HG02970 (cell line): Measurements from ENCODE around the gene PAFAH1B2.
"Not testable (repeated sequence)": the region's sequence is repeated elsewhere in the genome, so short reads cannot be mapped to it uniquely, and the experiment has no call there.

ENCODE experiments used
- ATAC-seq: cut with Tn5 transposase; IDR thresholded peaks from one replicate; pipeline ENCODE4 v1.9.1; 2021; ENCODE audit warnings: mild to moderate bottlenecking, moderate library complexity, moderate number of reproducible peaks; ENCODE audit not compliant: unreplicated experiment, low FRiP score

Gene PAFAH1B2, protein sequence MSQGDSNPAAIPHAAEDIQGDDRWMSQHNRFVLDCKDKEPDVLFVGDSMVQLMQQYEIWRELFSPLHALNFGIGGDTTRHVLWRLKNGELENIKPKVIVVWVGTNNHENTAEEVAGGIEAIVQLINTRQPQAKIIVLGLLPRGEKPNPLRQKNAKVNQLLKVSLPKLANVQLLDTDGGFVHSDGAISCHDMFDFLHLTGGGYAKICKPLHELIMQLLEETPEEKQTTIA

DNA sequence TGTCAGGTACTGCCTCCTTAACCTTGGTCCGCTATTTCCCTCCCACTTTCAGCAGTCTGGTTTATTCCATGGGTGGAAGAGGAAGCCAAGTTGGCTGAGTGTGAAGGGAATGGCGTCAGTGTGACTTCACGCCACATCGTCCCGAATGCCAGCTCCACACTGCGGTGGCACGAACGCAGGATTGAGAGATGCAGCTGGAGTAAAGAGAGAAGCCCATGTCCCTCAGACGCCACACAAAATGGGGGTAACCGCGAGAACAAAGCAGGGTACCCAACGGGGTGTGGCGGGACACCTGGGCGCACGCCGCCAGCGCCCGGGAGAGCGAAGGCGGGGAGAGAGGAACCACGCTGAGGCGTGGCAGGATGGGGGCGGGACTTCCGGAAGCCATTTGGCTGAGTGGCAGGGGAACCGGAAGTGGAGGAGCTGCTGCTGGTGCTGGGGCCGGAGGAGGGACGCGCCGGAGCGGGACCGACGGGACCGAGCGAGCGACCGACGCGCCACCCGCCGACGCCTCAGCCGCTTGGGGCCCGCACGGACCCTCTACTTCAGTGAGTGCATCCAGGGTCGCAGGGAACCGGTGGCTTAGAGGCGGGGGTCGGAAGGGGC, at the start of gene PAFAH1B2:
Gene PAFAH1B2 (plus strand): TSS at position 417 of the 606 bp plus-strand sequence. CDS start 8,161 bp downstream, outside the sequence.
- peak; percentile 97 for ATAC-seq

GRCh38 chr11:117094776-117095175, 49.3 kb upstream of the PAFAH1B2 start:
- no peak for ATAC-seq

GRCh38 chr11:117095284-117096161, 48.6 kb upstream of the PAFAH1B2 start:
- no peak for ATAC-seq

DNA sequence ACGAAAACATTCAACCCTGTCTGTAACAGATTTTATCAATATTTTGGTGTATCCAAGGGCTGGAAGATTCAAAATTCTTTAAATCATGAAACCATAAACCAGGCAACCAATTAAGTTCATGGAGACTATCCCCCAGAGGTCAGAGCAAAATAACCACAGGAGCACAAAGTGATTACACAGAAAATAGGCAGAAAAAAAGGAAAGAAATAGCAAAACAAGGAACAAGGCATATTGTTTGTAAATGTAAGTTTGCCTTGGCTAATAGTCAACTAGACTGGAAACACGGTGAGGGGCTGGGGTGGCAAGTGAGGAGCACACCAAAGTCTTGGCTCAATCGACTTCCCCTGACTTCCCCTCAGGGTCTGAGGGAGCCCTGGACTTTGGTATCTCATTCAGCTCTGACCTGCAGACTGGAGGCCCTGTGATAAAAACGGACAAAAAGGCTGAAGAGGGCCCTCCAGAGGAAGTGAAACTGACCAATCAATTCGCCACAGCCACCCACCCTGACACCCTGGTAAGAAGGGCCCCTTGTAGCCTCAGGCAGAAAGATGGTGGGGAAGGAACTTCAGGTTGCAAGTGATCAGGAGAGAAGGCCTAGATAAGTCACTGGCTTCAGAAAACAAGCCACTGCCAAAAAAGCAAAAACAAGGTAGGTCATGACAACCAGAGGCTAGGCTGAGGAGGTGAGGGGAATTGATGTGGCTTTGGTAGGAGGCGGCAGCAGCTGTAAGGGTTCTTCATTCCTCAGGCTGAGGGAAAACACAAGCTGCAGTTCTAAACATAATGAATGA, 47.7 kb upstream of the PAFAH1B2 start:
- ATAC-seq = no peak

DNA sequence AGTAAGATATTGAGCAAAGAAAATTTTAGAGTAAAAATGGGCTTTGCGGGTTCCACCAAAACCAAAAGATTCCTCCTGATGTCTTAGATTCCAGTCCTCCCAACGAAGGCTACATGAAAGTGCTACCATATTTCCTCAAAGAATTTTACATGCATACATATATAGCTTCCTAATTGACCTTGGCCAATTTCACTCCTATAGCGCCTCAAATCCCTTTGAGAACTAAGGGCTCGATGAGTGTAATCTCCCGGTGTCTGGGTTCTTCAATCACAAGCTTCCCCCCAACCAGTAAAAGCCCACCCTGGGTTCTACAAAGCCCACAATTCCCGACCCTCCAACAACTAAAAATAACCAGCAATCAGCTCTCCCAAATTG, 47.1 kb upstream of the PAFAH1B2 start:
- no peak for ATAC-seq

- ATAC-seq = peak; percentile 24
Measured at GRCh38 chr11:117097389-117098268, 46.5 kb upstream of the PAFAH1B2 start.

- ATAC-seq = peak; percentile 77
Measured at GRCh38 chr11:117098269-117099232, 45.5 kb upstream of the PAFAH1B2 start, which contains the start of gene SIK3. TSS of gene SIK3 (minus strand) at chr11:117098428. CDS start at chr11:117098415, 13 bp downstream.

GRCh38 chr11:117099696-117100095, 44.4 kb upstream of the PAFAH1B2 start:
- no peak for ATAC-seq

DNA sequence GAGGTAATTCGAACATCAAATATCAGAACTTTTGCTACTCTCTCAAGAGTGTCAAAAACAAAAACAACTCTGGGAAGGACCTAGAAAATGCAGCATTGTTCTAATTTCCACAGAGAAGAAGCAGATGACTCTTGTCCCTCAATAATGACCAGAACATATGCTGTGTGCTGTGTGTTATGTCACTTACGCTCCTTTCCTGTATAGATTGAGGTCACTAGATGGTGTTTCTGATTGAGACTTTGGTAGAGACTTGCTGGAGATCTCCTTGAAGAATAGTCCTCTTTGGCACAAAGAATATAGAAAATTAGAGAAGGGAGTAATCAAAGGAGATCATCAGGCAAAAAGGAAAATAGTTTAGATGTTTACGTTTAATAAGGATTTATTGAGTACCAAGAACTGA, 43.5 kb upstream of the PAFAH1B2 start:
- ATAC-seq = no peak

- no peak for ATAC-seq
Measured at GRCh38 chr11:117107701-117108590, 36.1 kb upstream of the PAFAH1B2 start.

DNA sequence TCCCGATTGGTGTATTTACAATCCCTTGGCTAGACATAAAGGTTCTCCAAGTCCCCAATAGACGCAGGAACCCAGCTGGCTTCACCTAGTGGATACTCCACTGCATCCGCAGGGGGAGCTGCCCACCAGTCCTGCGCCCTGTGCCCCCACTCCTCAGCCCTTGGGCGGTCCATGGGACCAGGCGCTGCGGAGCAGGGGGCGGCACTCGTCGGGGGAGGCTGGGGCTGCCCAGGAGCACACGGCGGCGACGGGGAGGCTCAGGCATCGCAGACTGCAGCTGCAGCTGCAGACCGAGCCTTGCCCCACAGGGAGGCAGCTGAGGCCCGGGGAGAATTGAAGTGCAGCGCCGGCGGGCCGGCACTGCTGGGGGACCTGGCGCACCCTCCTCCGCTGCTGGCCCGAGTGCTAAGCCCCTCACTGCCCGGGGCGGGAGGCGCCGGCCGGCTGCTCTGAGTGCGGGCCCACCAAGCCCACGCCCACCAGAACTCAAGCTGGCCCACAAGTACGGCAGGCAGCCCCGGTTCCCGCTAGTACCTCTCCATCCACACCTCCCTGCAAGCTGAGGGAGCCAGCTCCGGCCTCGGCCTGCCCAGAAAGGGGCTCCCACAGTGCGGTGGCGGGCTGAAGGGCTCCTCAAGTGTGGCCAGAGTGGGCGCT, 33.7 kb upstream of the PAFAH1B2 start:
- no peak for ATAC-seq

DNA sequence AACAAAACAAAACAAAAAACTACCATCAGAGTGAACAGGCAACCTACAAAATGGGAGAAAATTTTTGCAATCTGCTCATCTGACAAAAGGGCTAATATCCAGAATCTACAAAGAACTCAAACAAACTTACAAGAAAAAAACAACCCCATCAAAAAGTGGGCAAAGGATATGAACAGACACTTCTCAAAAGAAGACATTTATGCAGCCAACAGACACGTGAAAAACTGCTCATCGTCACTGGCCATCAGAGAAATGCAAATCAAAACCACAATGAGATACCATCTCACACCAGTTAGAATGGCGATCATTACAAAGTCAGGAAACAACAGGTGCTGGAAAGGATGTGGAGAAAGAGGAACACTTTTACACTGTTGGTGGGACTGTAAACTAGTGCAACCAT, 31.6 kb upstream of the PAFAH1B2 start:
- ATAC-seq = not testable (repeated sequence)

GRCh38 chr11:117112939-117113338, 31.1 kb upstream of the PAFAH1B2 start:
- ATAC-seq = not testable (repeated sequence)

- ATAC-seq = no peak
Measured at GRCh38 chr11:117117681-117118080, 26.4 kb upstream of the PAFAH1B2 start.

GRCh38 chr11:117121176-117121575, 22.9 kb upstream of the PAFAH1B2 start:
- no peak for ATAC-seq

DNA sequence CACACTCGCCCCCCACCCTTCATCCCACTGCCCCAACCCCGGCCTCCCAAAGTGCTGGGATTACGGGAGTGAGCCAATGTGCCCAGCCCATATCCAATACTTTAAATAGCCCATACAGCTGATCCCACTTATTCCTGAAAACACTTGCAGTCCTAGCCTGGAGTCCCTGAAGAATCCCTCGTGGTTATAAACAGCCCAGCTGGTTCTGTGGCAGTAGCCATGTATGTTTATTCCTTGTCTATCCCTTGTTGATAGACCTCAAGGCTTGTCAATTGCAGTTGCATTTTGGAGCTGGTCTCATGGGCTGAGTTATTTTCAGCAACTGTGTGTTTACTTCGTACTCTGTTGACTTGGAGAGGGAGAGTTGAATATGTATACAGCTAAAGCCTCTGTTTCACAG, 21.5 kb upstream of the PAFAH1B2 start:
- ATAC-seq = no peak
